ENCODE measurements around the gene PPP2R2C.

The PPP2R2C gene

GRCh38 chr4:6472387-6473263 lies at the start of gene PPP2R2C:
PPP2R2C (minus strand) TSS chr4:6472614; CDS start chr4:6472229, 385 bp downstream.
- DNase-seq (ENCODE audit: low read depth, low spot score) = no peak

GRCh38 chr4:6520978-6521377 lies 48.6 kb upstream of the PPP2R2C start:
- DNase-seq (ENCODE audit: low read depth, low spot score) = no peak

DNA sequence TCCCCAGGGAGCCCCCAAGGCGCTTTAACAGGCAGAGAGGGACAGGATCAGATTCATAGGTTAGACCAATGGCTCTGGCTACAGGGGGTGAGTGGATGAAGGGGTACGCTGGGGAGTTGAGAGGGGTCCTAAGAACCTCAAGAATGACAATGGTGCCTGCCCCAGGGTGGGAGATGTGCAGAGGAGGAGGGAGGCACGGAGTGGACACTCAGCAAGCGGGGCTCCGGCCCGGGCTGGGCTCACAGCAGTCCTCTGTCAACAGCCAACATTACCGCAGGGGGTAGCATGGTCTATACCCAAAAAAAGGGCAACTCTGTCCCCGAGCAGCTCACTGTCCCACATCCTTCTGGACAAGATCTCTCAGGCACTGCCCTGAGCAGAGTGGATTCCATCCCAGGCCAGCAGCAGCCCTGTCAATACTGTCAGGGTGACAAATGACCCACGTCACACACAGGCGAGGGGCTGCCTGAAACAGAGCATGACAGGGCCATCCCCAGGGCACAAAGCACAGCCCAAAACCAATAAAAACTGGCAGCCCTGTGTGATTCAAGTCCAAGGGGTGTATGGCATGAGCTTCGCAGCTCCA lies 47.7 kb upstream of the PPP2R2C start:
- no peak for DNase-seq (ENCODE audit: low read depth, low spot score)

DNA sequence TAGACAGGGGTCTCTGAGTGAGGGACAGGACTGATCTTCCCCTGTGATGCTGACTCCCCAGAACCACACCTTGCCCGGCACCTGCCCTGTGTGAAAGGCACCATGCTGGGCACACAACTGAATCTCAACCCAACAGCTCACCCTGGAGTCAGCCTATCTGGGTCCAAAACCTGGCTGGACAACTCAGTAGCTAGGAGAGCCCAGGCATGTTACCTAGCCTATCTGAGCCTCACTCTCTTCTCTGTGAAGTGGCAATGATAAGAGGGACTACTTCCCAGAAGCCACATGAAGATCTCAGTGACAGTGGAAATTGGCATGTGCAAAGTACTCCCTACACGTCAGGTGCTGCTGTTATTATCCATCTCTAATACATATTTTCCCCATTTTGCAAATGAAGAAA lies 44.8 kb upstream of the PPP2R2C start:
- no peak for DNase-seq (ENCODE audit: low read depth, low spot score)

- no peak for DNase-seq (ENCODE audit: low read depth, low spot score)
Observed at GRCh38 chr4:6516762-6517161, 44.3 kb upstream of the PPP2R2C start.

DNA sequence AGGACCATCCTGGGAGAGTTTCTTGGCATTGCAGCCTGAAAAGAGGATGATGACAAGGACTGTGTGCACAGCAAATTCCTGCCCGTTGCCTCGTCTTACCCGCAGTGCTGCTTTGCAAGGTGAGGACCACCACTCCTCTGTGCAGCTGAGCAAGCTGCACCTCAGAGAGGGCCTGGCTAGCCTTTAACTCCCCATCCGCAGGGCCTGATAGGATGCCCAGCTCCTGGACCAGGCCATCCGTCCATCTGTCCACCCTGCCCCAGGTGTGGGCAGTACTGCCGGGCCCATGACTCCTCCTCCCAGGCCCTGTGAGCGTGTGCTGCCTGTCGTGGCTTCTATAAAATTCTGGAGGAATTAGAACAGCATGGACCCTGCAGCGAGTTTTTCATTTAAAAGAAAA lies 43.9 kb upstream of the PPP2R2C start:
- DNase-seq (ENCODE audit: low read depth, low spot score) = no peak

DNA sequence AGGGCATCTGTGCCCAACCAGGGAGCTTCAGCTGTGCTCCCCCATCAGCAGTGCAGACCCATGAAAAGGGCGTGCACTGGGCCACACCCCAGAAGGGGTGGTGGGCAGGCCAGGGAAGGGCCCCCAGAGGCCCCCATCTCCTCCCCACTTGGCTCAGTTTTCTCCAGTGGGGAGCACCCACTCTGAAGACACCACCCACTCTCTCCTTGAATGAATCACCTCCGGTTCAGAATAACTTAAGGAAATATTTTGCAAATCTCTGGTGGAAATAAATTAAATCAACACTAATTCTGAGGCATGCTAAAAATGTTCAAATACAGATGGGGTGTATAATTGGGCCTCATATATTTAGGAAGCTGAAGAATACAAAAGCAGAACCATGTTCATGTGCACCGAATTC lies 41.3 kb upstream of the PPP2R2C start:
- no peak for DNase-seq (ENCODE audit: low read depth, low spot score)

- DNase-seq (ENCODE audit: low read depth, low spot score) = no peak
Observed at GRCh38 chr4:6509587-6509986, 37.2 kb upstream of the PPP2R2C start.

DNA sequence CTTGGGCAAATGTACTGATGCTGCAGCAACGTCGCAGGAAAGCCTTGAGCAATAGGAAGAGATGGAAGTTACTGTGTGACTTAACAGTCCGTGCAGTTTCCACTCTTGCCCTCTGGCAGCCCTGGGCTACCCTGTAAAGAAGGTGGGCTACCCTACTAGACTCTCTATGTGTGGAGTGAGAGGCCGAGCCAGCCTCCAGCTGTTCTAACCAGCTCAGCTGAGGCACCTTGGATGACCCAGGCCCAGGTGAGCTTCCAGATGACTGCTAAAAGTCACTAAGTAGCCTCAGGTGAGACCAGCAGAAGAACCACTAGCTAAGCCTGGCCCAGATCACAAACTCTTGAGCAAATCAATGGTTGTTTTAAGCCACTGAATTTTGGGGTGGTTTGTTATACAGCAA lies 34.9 kb upstream of the PPP2R2C start:
- DNase-seq (ENCODE audit: low read depth, low spot score) = no peak

GRCh38 chr4:6506616-6507140 lies 34.3 kb upstream of the PPP2R2C start:
- DNase-seq (ENCODE audit: low read depth, low spot score) = no peak

DNA sequence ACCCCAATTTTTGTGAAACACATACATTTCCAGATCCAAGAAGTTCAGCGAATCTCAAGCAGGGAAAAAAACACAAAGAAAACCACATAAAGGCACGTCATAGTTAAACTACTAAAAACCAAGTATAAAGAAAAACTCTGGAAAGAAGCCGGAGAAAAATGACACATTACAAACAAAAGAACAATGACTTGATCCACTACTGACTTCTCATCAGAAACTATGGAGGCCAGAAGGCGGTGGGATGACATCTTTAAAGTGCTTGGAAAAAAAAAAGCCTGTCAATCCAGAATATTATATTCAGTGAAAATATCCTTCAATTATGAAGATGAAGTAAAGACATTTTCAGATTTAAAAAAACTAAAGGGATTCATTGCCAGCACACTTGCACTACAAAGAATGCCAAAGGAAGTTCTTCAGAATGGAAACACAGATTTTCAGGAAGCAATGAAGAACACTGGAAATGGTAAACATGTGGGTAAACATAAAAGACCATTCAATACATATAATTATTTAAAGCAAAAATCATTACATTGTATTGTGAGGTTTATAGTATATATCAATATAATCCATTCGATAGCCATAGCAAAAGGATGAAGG lies 32.6 kb upstream of the PPP2R2C start:
- DNase-seq (ENCODE audit: low read depth, low spot score) = no peak

- no peak for DNase-seq (ENCODE audit: low read depth, low spot score)
Observed at GRCh38 chr4:6502747-6503465, 30.5 kb upstream of the PPP2R2C start.

DNA sequence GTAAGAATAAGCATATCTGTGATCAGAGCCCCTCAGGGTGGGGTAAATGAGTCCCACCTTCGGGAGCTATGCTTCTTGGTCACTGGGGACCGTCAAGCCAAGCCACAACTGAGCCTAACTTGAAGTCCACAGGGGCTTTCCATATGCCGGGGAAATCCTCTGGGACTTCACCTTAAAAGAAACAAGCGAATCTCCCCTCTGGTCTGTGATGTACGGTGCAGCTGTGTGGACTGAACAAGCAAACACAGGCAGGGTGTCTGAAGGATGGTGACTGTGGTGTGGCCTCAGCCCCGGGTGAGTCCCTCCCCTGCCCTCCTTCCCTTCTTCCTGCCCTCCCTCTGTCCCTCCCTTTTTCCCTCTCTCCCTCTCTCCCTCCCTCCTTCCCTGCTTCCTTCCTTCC lies 29.7 kb upstream of the PPP2R2C start:
- DNase-seq (ENCODE audit: low read depth, low spot score) = no peak

DNA sequence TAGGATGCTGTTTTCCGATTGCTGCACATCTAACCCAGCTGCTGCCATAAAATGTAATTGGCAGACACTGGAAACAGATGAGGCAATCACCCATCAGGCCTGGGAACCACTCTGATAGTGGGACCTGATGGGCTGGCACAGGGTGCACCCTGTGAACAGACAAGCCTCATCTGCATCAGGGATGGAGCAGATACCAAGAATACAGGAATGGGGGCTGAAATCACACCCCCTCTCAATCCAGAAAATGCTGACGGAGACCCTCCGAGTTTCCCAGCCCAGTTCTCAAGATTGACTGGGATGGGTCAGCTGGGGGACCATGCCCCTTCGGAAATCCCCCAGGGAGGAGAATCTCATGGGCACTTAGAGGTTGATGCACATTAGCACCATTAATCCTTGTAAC lies 28.8 kb upstream of the PPP2R2C start:
- DNase-seq (ENCODE audit: low read depth, low spot score) = no peak

GRCh38 chr4:6500481-6501140 lies 28.2 kb upstream of the PPP2R2C start:
- DNase-seq (ENCODE audit: low read depth, low spot score) = no peak

DNA sequence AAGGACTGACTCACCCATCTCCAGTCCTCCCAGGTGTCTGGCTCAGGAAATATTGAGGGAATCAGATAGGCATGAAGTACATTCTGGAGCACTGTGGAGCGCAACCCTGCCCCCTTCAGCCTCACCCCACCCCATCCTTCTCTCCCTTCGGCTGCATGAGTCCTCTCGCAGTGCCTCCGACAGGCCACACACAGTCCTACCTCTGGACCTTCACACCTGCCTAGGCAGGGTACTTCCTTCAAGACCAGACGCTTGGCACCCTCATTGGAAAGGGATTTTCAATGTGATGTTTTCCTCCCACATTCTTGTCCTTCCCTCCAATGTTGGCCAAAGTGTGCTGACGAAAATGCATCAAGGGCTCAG lies 26.8 kb upstream of the PPP2R2C start:
- DNase-seq (ENCODE audit: low read depth, low spot score) = no peak

DNA sequence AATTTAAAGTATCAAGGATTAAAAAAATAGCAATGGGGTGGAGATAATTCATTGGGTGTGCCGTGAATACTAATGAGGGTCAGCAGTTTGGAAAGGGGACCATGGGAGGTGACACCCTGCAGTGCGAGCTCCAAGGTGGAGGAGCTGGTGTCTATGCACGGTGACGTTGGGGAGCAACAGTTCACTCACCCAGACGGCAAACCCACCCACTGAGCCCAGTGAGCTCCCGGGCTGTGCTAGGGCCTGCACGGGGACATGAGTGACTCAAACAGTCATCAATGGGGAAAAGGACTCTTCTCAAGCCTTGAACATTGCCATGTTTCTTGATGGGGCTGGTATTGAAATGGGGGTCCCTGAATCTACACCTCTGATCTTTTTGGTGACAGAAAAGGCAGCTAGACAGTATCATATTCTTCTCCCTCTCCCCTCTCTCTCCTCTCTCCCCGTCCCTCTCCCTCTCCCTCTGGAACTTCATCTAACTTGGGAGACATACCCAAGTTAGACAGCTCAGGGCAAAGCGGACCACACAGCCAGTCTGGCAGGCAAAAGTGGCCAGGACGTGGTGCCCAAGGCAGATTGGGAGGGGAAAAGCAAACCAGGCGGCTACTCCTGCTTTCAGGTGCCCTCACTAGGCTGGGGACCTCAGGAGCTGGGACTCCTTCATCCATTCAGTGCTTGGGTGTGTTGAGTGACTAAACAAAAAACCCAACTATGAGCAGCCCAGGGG lies 26.3 kb upstream of the PPP2R2C start:
- DNase-seq (ENCODE audit: low read depth, low spot score) = no peak

DNA sequence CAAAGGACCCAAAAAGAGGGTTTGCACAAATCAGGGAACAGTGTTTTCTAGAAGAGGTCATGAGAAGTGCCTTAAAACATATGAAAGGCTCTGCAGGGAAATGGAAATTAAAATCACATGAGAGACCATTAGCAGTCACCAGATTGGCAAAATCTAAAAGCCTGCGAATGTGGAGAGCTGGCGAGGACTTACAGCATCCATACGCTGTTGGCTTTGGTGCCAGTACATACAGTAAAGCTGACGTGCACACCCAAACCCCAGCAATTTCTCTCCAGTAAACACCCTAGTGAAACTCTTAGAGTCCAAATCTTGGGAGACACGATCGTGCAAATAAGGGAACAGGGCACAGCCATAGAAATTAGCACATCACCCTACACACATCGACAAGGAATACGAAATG lies 25.4 kb upstream of the PPP2R2C start:
- DNase-seq (ENCODE audit: low read depth, low spot score) = no peak

- no peak for DNase-seq (ENCODE audit: low read depth, low spot score)
Observed at GRCh38 chr4:6495736-6496135, 23.3 kb upstream of the PPP2R2C start.

GRCh38 chr4:6495296-6495590 lies 22.8 kb upstream of the PPP2R2C start:
- no peak for DNase-seq (ENCODE audit: low read depth, low spot score)

All from smooth muscle cell of the brain vasculature (primary cell).